ENCODE data around the gene EGFL8. TPM values are rescaled to one million over a fixed set of nuclear protein-coding genes. Genes with fewer than 3 reads are reported as not detected.
A peak's percentile ranks its signal among the peaks of the same experiment; 100 is the strongest.

The EGFL8 gene
- total RNA-seq, 4 donors from 2014 or later: 2.6 to 79.4 (median 16.2) TPM

DNA sequence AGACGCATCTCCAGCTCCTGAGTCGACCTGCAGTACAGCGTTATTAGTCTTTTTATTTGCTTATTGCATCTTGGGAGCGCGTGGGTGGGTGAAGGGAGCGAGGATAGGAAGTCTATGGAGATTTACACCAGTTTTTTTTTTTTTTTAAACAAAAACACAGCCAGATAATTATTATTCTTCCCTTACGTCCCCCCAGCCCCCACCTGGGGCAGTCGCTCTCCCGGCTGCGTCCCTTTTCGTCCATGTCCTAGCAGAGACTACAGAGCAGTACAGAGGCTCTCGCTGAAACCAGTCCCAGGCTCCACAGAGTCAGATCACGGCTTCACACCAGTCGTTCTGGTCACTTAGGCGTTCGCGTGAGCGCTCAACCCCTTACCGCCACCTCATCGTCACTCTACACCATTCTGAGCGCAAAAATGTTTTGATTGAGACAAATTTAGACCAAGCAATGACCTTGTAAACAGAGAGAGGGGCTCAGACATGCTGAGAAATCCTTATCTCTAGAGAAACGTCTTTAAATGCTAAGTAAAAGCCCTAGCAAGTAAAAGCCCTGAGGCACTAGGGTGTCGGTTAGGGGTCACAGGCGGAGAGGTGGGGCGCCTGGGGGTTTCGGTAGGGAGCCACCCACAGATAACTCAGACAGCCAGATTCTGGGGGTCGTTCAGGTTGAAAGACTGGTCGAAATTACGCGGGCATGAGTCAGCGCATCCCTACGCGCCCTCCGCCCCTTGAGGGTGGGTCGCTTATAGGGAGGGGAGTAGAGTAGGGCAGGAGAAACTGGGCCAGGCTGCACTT lies 11.4 kb upstream of the EGFL8 start:
- intact Hi-C loops (cut with DNase I; ENCODE audit: low total_unique reads) (loop anchor here (1.0 to 5.0 kb wide), 3 partner anchors 23 to 501 kb away; partner anchors contain the start of genes BAG6, FKBPL and PBX2), in situ Hi-C loops (cut with MboI; ENCODE audit: low pct_ligation_motif_present in 1 of 4, low pct_unique_long_range_greater_than_20kb in 1 of 4, low sequenced_read_pairs in 3 of 4) (no loop called here)
- Histone ChIP-seq H3K4me1 (peaks cover 15 to 38% (median 36%) of the 10 kb centered on the region in 4 donors), H3K4me3 (peak overlapping the region; percentile 48 to 85 (median 70)), H3K9me3 (no peaks in the 10 kb centered on the region), H3K27me3 (peaks cover 10% of the 10 kb centered on the region), H3K27ac (peak overlapping the region; percentile 85 to 97 (median 90)), H3K36me3 (no peaks in the 10 kb centered on the region)
- 31 to 63% methylated on average over 20 to 35 of the region's 35 CpGs for WGBS, 2 donors (ENCODE audit: low coverage in 1 of 2)
- DNase-seq: no peak
- TF ChIP-seq EP300 (IDR thresholded peaks at IDR 0.05; ENCODE audit: low read depth): no peak
- TF ChIP-seq, protein P1, sequence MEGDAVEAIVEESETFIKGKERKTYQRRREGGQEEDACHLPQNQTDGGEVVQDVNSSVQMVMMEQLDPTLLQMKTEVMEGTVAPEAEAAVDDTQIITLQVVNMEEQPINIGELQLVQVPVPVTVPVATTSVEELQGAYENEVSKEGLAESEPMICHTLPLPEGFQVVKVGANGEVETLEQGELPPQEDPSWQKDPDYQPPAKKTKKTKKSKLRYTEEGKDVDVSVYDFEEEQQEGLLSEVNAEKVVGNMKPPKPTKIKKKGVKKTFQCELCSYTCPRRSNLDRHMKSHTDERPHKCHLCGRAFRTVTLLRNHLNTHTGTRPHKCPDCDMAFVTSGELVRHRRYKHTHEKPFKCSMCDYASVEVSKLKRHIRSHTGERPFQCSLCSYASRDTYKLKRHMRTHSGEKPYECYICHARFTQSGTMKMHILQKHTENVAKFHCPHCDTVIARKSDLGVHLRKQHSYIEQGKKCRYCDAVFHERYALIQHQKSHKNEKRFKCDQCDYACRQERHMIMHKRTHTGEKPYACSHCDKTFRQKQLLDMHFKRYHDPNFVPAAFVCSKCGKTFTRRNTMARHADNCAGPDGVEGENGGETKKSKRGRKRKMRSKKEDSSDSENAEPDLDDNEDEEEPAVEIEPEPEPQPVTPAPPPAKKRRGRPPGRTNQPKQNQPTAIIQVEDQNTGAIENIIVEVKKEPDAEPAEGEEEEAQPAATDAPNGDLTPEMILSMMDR (IDR thresholded peaks at IDR 0.05): no peak
- no peak for TF ChIP-seq POLR2AphosphoS5 (IDR thresholded peaks at IDR 0.05)
- TF ChIP-seq POLR2A (IDR thresholded peaks at IDR 0.05): no peak

DNA sequence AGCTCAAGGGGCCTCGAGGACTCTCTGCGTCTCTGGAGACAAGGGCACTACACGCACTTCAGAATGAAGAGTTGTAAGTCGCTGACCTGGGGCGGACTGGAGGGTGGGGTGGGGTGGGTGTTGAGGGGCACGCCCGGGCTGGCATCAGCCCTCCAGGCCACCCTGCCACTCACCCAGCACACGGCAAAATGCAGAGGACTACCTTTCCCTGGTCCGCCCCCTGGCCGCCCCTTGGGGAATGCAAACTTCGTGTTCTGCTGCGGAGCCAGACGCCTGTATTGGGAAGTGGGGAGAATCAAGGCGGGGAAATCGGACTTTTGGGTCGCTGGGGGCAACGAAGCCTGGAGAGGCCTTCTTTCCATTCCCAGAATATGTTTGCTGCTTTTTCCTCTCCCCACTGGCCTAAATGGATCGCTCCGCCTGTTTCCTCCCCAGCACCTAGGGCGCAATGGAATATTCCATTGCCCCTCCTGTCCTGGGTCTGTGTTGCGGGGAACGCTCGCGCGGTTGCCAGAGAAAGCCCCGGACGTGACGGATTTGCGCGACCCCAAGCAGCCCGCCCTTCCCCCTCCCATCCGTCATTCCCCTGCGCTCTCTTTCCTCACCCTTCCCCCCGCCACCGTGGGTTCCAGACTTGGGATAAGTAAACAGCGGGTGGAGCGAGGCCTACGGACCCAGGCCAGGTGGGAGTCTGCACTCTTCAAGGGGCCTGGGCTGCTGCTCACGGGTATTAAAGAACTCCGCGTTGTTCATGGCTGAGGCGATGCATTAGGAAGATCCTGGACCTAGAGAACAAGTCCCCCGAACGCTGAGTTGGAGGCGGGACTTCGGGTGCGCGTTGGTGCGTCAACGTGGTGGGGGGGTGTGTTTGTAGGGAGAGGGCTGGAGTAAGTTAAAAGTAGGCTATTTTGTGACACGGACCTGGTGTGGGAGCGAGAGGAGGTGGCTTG lies 10.6 kb upstream of the EGFL8 start, which contains the start of gene PPT2:
Gene PPT2 (plus strand): TSS at position 578 of the 950 bp plus-strand sequence. CDS start 454 bp downstream, outside the sequence.
- 0 to 2% methylated on average over 1 to 50 of the region's 52 CpGs for WGBS, 2 donors (ENCODE audit: low coverage in 1 of 2)
- peaks cover 15 to 38% (median 36%) of the 10 kb centered on the region in 4 donors for H3K4me1 ChIP-seq
- peak within 1 kb of the TSS; percentile 85 to 97 (median 90) for H3K27ac ChIP-seq
- peak within 1 kb of the TSS; percentile 48 to 85 (median 70) for H3K4me3 ChIP-seq
- intact Hi-C loops (cut with DNase I; ENCODE audit: low total_unique reads) (loop anchor here (1.0 to 5.0 kb wide), 4 partner anchors 24 to 502 kb away; partner anchors contain the start of genes BAG6, FKBPL and PBX2), in situ Hi-C loops (cut with MboI; ENCODE audit: low pct_ligation_motif_present in 1 of 4, low pct_unique_long_range_greater_than_20kb in 1 of 4, low sequenced_read_pairs in 3 of 4) (no loop called here)
- peaks cover 3% of the 10 kb centered on the region for H3K27me3 ChIP-seq
- peaks cover 0 to 8% (median 0%) of the 10 kb centered on the region in 4 donors for H3K36me3 ChIP-seq
- no peaks in the 10 kb centered on the region for H3K9me3 ChIP-seq
- peak; percentile 88 for DNase-seq
- TF ChIP-seq EP300 (IDR thresholded peaks at IDR 0.05; ENCODE audit: low read depth): no peak
- TF ChIP-seq POLR2A (IDR thresholded peaks at IDR 0.05): no peak
- TF ChIP-seq POLR2AphosphoS5 (IDR thresholded peaks at IDR 0.05): peak; percentile 64 to 75 (median 68)
- TF ChIP-seq, protein P1 (IDR thresholded peaks at IDR 0.05): peak in 2 of 5 experiments; percentile 25 to 28

DNA sequence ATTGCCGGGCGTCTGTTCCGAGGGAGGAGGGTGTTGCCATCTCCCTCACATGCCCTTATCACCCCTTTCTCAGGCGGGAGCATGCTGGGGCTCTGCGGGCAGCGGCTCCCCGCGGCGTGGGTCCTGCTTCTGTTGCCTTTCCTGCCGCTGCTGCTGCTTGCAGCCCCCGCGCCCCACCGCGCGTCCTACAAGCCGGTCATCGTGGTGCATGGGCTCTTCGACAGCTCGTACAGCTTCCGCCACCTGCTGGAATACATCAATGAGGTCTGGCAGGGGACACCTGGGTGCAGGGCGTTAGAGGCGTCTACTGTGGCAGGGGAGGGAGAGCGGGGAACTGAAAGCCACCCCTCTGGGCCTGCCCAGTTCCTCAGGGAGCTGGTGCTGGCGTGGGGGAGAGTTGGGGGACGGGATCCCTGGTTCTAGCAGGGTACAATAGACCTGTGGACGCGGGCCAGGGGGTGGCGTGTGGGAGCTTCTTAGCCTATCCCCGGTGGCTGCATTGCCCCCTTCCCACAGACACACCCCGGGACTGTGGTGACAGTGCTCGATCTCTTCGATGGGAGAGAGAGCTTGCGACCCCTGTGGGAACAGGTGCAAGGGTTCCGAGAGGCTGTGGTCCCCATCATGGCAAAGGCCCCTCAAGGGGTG lies 9.8 kb upstream of the EGFL8 start:
- Histone ChIP-seq H3K4me1 (peaks cover 15 to 38% (median 36%) of the 10 kb centered on the region in 4 donors), H3K27me3 (no peaks in the 10 kb centered on the region), H3K9me3 (no peaks in the 10 kb centered on the region), H3K36me3 (peaks cover 0 to 9% (median 0%) of the 10 kb centered on the region in 4 donors), H3K27ac (peak overlapping the region; percentile 85 to 97 (median 90)), H3K4me3 (peak overlapping the region; percentile 48 to 85 (median 70))
- peak; percentile 85 for DNase-seq
- no peak for TF ChIP-seq EP300 (IDR thresholded peaks at IDR 0.05; ENCODE audit: low read depth)
- TF ChIP-seq POLR2A (IDR thresholded peaks at IDR 0.05): peak; percentile 48
- TF ChIP-seq POLR2AphosphoS5 (IDR thresholded peaks at IDR 0.05): peak in 1 of 3 donors; percentile 63
- TF ChIP-seq, protein P1 (IDR thresholded peaks at IDR 0.05): peak; percentile 56 to 89 (median 61)
- intact Hi-C loops (cut with DNase I; ENCODE audit: low total_unique reads): loop anchor here (2.0 to 5.0 kb wide), 2 partner anchors 36 to 502 kb away; partner anchors contain the start of gene BAG6
- in situ Hi-C loops (cut with MboI; ENCODE audit: low pct_ligation_motif_present in 1 of 4, low pct_unique_long_range_greater_than_20kb in 1 of 4, low sequenced_read_pairs in 3 of 4): no loop called here
- WGBS, 2 donors (ENCODE audit: low coverage in 1 of 2): 3% methylated on average over 34 of the region's 34 CpGs; no CpG with 5 or more reads in 1 of the 2 donors
